Measurements from ENCODE around the gene ADGRL3.

Gene ADGRL3

GRCh38 chr4:61827907-61828391 lies 627.8 kb downstream of the ADGRL3 start:
- TF ChIP-seq CTCF (conservative IDR thresholded peaks at IDR 0.05; ENCODE audit: low read depth, low read length): no peak
- Histone ChIP-seq H3K27ac (no peak overlapping the region), H3K9ac (no peak overlapping the region), H3K79me2 (ENCODE audit: insufficient read depth, low read depth) (no peaks in the 10 kb centered on the region), H4K20me1 (ENCODE audit: insufficient read depth) (no peaks in the 10 kb centered on the region), H3K36me3 (ENCODE audit: insufficient read depth) (no peaks in the 10 kb centered on the region), H3K4me1 (ENCODE audit: low read depth, poor library complexity, severe bottlenecking) (no peaks in the 10 kb centered on the region), H3K4me3 (IDR thresholded peaks at IDR 0.05; ENCODE audit: insufficient read depth, low read depth, low read length) (no peak overlapping the region), H2AFZ (ENCODE audit: low read depth) (no peak overlapping the region), H3K4me2 (no peak overlapping the region), H3K27me3 (ENCODE audit: insufficient read depth, low read depth) (no peaks in the 10 kb centered on the region)

- H4K20me1 ChIP-seq (ENCODE audit: insufficient read depth): no peaks in the 10 kb centered on the region
- no peak overlapping the region for H3K4me2 ChIP-seq
- no peaks in the 10 kb centered on the region for H3K36me3 ChIP-seq (ENCODE audit: insufficient read depth)
- no peak overlapping the region for H3K9ac ChIP-seq
- no peak for TF ChIP-seq CTCF (conservative IDR thresholded peaks at IDR 0.05; ENCODE audit: low read depth, low read length)
- no peak overlapping the region for H2AFZ ChIP-seq (ENCODE audit: low read depth)
- H3K27me3 ChIP-seq (ENCODE audit: insufficient read depth, low read depth): no peaks in the 10 kb centered on the region
- H3K27ac ChIP-seq: no peak overlapping the region
- no peak overlapping the region for H3K4me3 ChIP-seq (IDR thresholded peaks at IDR 0.05; ENCODE audit: insufficient read depth, low read depth, low read length)
- H3K4me1 ChIP-seq (ENCODE audit: low read depth, poor library complexity, severe bottlenecking): no peaks in the 10 kb centered on the region
- no peaks in the 10 kb centered on the region for H3K79me2 ChIP-seq (ENCODE audit: insufficient read depth, low read depth)
Observed at GRCh38 chr4:61828960-61829359, 628.8 kb downstream of the ADGRL3 start.

- no peak overlapping the region for H3K4me2 ChIP-seq
- no peaks in the 10 kb centered on the region for H3K4me1 ChIP-seq (ENCODE audit: low read depth, poor library complexity, severe bottlenecking)
- TF ChIP-seq CTCF (conservative IDR thresholded peaks at IDR 0.05; ENCODE audit: low read depth, low read length): no peak
- no peak overlapping the region for H3K4me3 ChIP-seq (IDR thresholded peaks at IDR 0.05; ENCODE audit: insufficient read depth, low read depth, low read length)
- H3K36me3 ChIP-seq (ENCODE audit: insufficient read depth): no peaks in the 10 kb centered on the region
- no peaks in the 10 kb centered on the region for H3K27me3 ChIP-seq (ENCODE audit: insufficient read depth, low read depth)
- no peaks in the 10 kb centered on the region for H4K20me1 ChIP-seq (ENCODE audit: insufficient read depth)
- no peak overlapping the region for H3K9ac ChIP-seq
- H3K27ac ChIP-seq: no peak overlapping the region
- no peak overlapping the region for H2AFZ ChIP-seq (ENCODE audit: low read depth)
- H3K79me2 ChIP-seq (ENCODE audit: insufficient read depth, low read depth): no peaks in the 10 kb centered on the region
Observed at GRCh38 chr4:61831987-61832386, 631.9 kb downstream of the ADGRL3 start.

- no peak overlapping the region for H2AFZ ChIP-seq (ENCODE audit: low read depth)
- no peaks in the 10 kb centered on the region for H3K4me1 ChIP-seq (ENCODE audit: low read depth, poor library complexity, severe bottlenecking)
- no peaks in the 10 kb centered on the region for H3K36me3 ChIP-seq (ENCODE audit: insufficient read depth)
- H3K9ac ChIP-seq: no peak overlapping the region
- no peak overlapping the region for H3K4me3 ChIP-seq (IDR thresholded peaks at IDR 0.05; ENCODE audit: insufficient read depth, low read depth, low read length)
- no peak overlapping the region for H3K4me2 ChIP-seq
- no peaks in the 10 kb centered on the region for H3K27me3 ChIP-seq (ENCODE audit: insufficient read depth, low read depth)
- no peaks in the 10 kb centered on the region for H4K20me1 ChIP-seq (ENCODE audit: insufficient read depth)
- H3K79me2 ChIP-seq (ENCODE audit: insufficient read depth, low read depth): no peaks in the 10 kb centered on the region
- TF ChIP-seq CTCF (conservative IDR thresholded peaks at IDR 0.05; ENCODE audit: low read depth, low read length): no peak
- H3K27ac ChIP-seq: no peak overlapping the region
Observed at GRCh38 chr4:61837395-61837794, 637.3 kb downstream of the ADGRL3 start.
